K562 (cell line): ENCODE measurements around the gene SLC22A12. TPM values are rescaled to one million over a fixed set of nuclear protein-coding genes. Genes with fewer than 3 reads are reported as not detected.

ENCODE experiments used
- ATAC-seq: fragments of 200-7000 bp; cut with Tn5 transposase; 3 replicates; pipeline ENCODE4 v1.9.1; 2020; ENCODE audit warnings: moderate library complexity
- BruUV-seq: library from RNA; stranded (reverse); fragments of 400-500 nt; replicated peaks from 2 replicates; lab custom pipeline; 2021; lab: Mats Ljungman, UMichigan
- CTCF ChIA-PET: fragments of 300-600 bp; formaldehyde crosslinking; extraction: SDS; loops from one replicate; lab custom pipeline; 2021; ENCODE audit warnings: low intra/inter-chr PET ratio; lab: Yijun Ruan, JAX
- POLR2A ChIA-PET: fragments of 300-600, 350-650 bp; sonication (Branson Sonifier 250); formaldehyde crosslinking; extraction: SDS; loops from one replicate; lab custom pipeline; 2021; ENCODE audit warnings: antibody characterized with exemption, inconsistent platforms; lab: Yijun Ruan, JAX
- DNase-seq, 4 experiments: peaks; one replicate each; pipeline versions ENCODE4 v3.0.0 to v3.0.0-alpha.2; 2011 to 2018; ENCODE audit warnings: low spot score in 3 of 4, mixed read lengths in 3 of 4; ENCODE audit errors: extremely low read depth in 1 of 4
- FAIRE-seq: peaks from 2 replicates; lab custom pipeline; 2011; peaks lifted over from hg19 to GRCh38; lab: Jason Lieb, UNC
- H2AFZ ChIP-seq: 2 replicates; pipeline ENCODE4 v1.6.0; 2011; ENCODE audit warnings: low read depth, low read length, control low read depth, inconsistent platforms
- H3K27ac ChIP-seq: fragments of 200-600 bp; 3 replicates; pipeline ENCODE4 v1.8.0; 2011; ENCODE audit warnings: low read depth, mild to moderate bottlenecking, control low read depth, inconsistent platforms, low read length, moderate library complexity, mixed read lengths; ENCODE audit errors: extremely low read depth
- H3K27me3 ChIP-seq, 2 experiments: fragments of 300-600 bp in 1 of 2; 2 replicates in 1 of 2; 3 replicates in 1 of 2; pipeline versions ENCODE4 v1.6.0 to v1.8.0; 2011; ENCODE audit warnings: inconsistent platforms in 2 of 2, low read length in 2 of 2, mild to moderate bottlenecking in 1 of 2, mixed read lengths in 1 of 2, moderate library complexity in 1 of 2; ENCODE audit not compliant: control insufficient read depth in 2 of 2, insufficient read depth in 2 of 2
- H3K36me3 ChIP-seq: fragments of 300-600 bp; 3 replicates; pipeline ENCODE4 v1.8.0; 2011; ENCODE audit warnings: mild to moderate bottlenecking, low read length, inconsistent platforms; ENCODE audit not compliant: control insufficient read depth, insufficient read depth
- H3K4me1 ChIP-seq, 2 experiments: fragments of 200-600 bp in 1 of 2; replicated peaks in 1 of 2; 2 replicates in 1 of 2; 3 replicates in 1 of 2; pipeline versions ENCODE4 v1.5.1 to v1.8.0; 2011; ENCODE audit warnings: inconsistent platforms in 2 of 2, low read length in 2 of 2, mild to moderate bottlenecking in 1 of 2, mixed read lengths in 1 of 2, moderate library complexity in 1 of 2; ENCODE audit not compliant: control insufficient read depth in 2 of 2, insufficient read depth in 2 of 2
- H3K4me2 ChIP-seq: 2 replicates; pipeline ENCODE4 v1.6.1; 2011; ENCODE audit warnings: low read length, control low read depth, inconsistent platforms, mixed read lengths; ENCODE audit not compliant: insufficient read depth
- H3K4me3 ChIP-seq: fragments of 200-600 bp; sonication (generic), shearing (Covaris generic); 2 replicates; pipeline ENCODE4 v1.5.1; 2016; ENCODE audit warnings: control low read depth, inconsistent platforms
- H3K79me2 ChIP-seq: fragments of 200-600 bp; 3 replicates; pipeline ENCODE4 v1.8.0; 2011; ENCODE audit warnings: low read length, inconsistent platforms; ENCODE audit not compliant: control insufficient read depth, insufficient read depth
- H3K9ac ChIP-seq, 2 experiments: 2 replicates each; pipeline versions ENCODE4 v1.6.0 to v1.6.1; 2011; ENCODE audit warnings: low read depth in 2 of 2, low read length in 2 of 2, control low read depth in 1 of 2, inconsistent platforms in 1 of 2, mild to moderate bottlenecking in 1 of 2, mixed read lengths in 1 of 2; ENCODE audit not compliant: insufficient read depth in 1 of 2
- H3K9me1 ChIP-seq: one replicate; pipeline ENCODE4 v1.6.0; 2011; ENCODE audit warnings: inconsistent platforms, mild to moderate bottlenecking, low read length, moderate library complexity; ENCODE audit not compliant: control insufficient read depth, insufficient read depth
- H3K9me3 ChIP-seq: replicated peaks from 2 replicates; pipeline ENCODE4 v1.5.1; 2011; ENCODE audit warnings: low read depth, low read length, inconsistent platforms; ENCODE audit not compliant: control insufficient read depth, insufficient read depth
- H4K20me1 ChIP-seq: replicated peaks from 2 replicates; pipeline ENCODE4 v1.6.1; 2011; ENCODE audit warnings: low read length, inconsistent platforms, mixed read lengths; ENCODE audit not compliant: control insufficient read depth, insufficient read depth
- ATF7 ChIP-seq: fragments of 450-650 bp; IDR thresholded peaks from 2 replicates; pipeline ENCODE4 v1.7.1; 2014; ENCODE audit warnings: mild to moderate bottlenecking, moderate library complexity
- HOMEZ ChIP-seq: fragments of 250-450 bp; sonication (Bioruptor Pico); IDR thresholded peaks from 2 replicates; pipeline ENCODE4 v1.4.0; 2020; ENCODE audit warnings: mild to moderate bottlenecking, moderate library complexity
- MAFF ChIP-seq: IDR thresholded peaks from 2 replicates; pipeline ENCODE4 v1.6.1; 2012; ENCODE audit warnings: low read length, improper control_type of control experiment
- NEUROD1 ChIP-seq: fragments of 150-350 bp; IDR thresholded peaks from 2 replicates; pipeline ENCODE4 v1.6.1; 2014; ENCODE audit warnings: borderline replicate concordance, low read length, low read depth; ENCODE audit not compliant: partially characterized antibody
- NR4A1 ChIP-seq, 2 experiments: fragments of 250-450 bp in 1 of 2; fragments of 450-650 bp in 1 of 2; sonication (Bioruptor Pico) in 1 of 2; IDR thresholded peaks; 2 replicates each; pipeline versions ENCODE4 v1.4.0 to v1.6.1; 2016 to 2020; ENCODE audit warnings: mild to moderate bottlenecking in 2 of 2, missing compliant biosample characterization in 1 of 2, missing genetic modification characterization in 1 of 2, moderate library complexity in 1 of 2
- SOX6 ChIP-seq: fragments of 450-650 bp; IDR thresholded peaks from 2 replicates; pipeline ENCODE4 v1.6.1; 2014; ENCODE audit warnings: mild to moderate bottlenecking
- TEAD4 ChIP-seq, 2 experiments: sonication (generic) in 1 of 2; formaldehyde crosslinking in 1 of 2; IDR thresholded peaks; 2 replicates each; pipeline versions ENCODE4 v1.6.1 to v1.8.0; 2012 to 2022; ENCODE audit warnings: borderline replicate concordance in 1 of 2, inconsistent platforms in 1 of 2, low read length in 1 of 2, mild to moderate bottlenecking in 1 of 2, missing genetic modification reagents in 1 of 2
- ZNF133 ChIP-seq: fragments of 250-450 bp; sonication (Bioruptor Pico); IDR thresholded peaks from 2 replicates; pipeline ENCODE4 v1.4.0; 2020; ENCODE audit warnings: mild to moderate bottlenecking
- ZNF740 ChIP-seq, 3 experiments: fragments of 200-800 bp in 1 of 3; sonication (Bioruptor generic) in 1 of 3; sonication (generic) in 1 of 3; formaldehyde crosslinking in 1 of 3; IDR thresholded peaks; 2 replicates each; pipeline versions ENCODE4 v1.6.1 to v1.8.0; 2016 to 2022; ENCODE audit warnings: mild to moderate bottlenecking in 2 of 3, missing compliant biosample characterization in 2 of 3, missing genetic modification characterization in 2 of 3, missing genetic modification reagents in 1 of 3
- WGBS: fragments of 100-300 bp; shearing (Covaris generic); methylation state at CpG from one replicate; pipeline ENCODE4 v1.1.6; 2016; ENCODE audit warnings: low coverage, mixed read lengths; ENCODE audit not compliant: insufficient coverage; ENCODE audit errors: missing lambda C conversion rate; 5-methylcytosine and 5-hydroxymethylcytosine counted together
- in situ Hi-C: fragments of 300-500 bp; cut with MboI; formaldehyde crosslinking; loops from 4 replicates; pipeline ENCODE4 v1.15.0; 2018; ENCODE audit warnings: inconsistent platforms, mixed read lengths
- intact Hi-C: fragments of 100-400 bp; cut with micrococcal nuclease; formaldehyde crosslinking; loops from 2 replicates; pipeline ENCODE4 v1.14.2; 2022
- polyA plus RNA-seq, 8 experiments: library from polyadenylated mRNA; depleted of rRNA in 4 of 8; stranded (reverse) in 5 of 8; unstranded in 3 of 8; fragments of >200 nt; fragmentation: Nextera tagmentation in 2 of 8; fragmentation: Illumina TruSeq in 1 of 8; extraction: Ambion mirVana in 2 of 8; extraction: Trizol in 1 of 8; gene quantifications; 2 replicates each; pipeline versions ENCODE4 v1.2.1 to v1.2.3, GENCODE V29; 2011 to 2014; ENCODE audit warnings: inconsistent platforms in 1 of 8, missing spikeins in 1 of 8
- total RNA-seq, 7 experiments: library from RNA; depleted of rRNA in 6 of 7; stranded (reverse); fragments of >200 nt in 6 of 7; fragmentation: Illumina TruSeq in 2 of 7; extraction: Trizol in 2 of 7; gene quantifications; 2 replicates each; pipeline versions ENCODE4 v1.2.1 to v1.2.3, GENCODE V29; 2011 to 2021; ENCODE audit warnings: low replicate concordance in 1 of 7
- TF ChIP-seq, protein P1 (sequence below): sonication (generic); formaldehyde crosslinking; IDR thresholded peaks from 2 replicates; pipeline ENCODE4 v1.8.0; 2022; ENCODE audit warnings: mild to moderate bottlenecking, missing genetic modification reagents
- TF ChIP-seq, protein P2 (sequence below): sonication (generic); formaldehyde crosslinking; IDR thresholded peaks from 2 replicates; pipeline ENCODE4 v1.8.1; 2023; ENCODE audit warnings: missing genetic modification reagents, mild to moderate bottlenecking, borderline replicate concordance

Gene SLC22A12
- total and polyA plus RNA-seq, 9 of the 15 experiments (the other 6 are each of a cell fraction or from before 2014, with no cell fraction given) = not detected

- peaks cover 14 to 37% of the 10 kb centered on the region in 2 experiments; a peak in 4 of 5 replicates for H3K27me3 ChIP-seq
- CTCF ChIA-PET = no interaction called here
- no peak overlapping the region for H3K9ac ChIP-seq
- 0 out of 2 replicates have a peak, but pooled peaks cover 5% of the 10 kb centered on the region for H4K20me1 ChIP-seq
- BruUV-seq = no TSS peak
- no peak overlapping the region for H3K4me2 ChIP-seq
- H3K9me3 ChIP-seq = no peaks in the 10 kb centered on the region
- no peak overlapping the region for H3K4me3 ChIP-seq
- intact Hi-C loops (no loop called here), in situ Hi-C loops (no loop called here)
- no peak for ATAC-seq
- H3K36me3 ChIP-seq = no peaks in the 10 kb centered on the region
- H3K4me1 ChIP-seq = peaks cover 9 to 30% of the 10 kb centered on the region in 2 experiments; a peak in 4 of 5 replicates
- no peak overlapping the region for H3K27ac ChIP-seq
- FAIRE-seq = no peak
- WGBS = 19% methylated on average over 14 of the region's 14 CpGs
- no peaks in the 10 kb centered on the region for H3K9me1 ChIP-seq
- H2AFZ ChIP-seq = no peak overlapping the region
- POLR2A ChIA-PET = no interaction called here
- DNase-seq = no peak
- no peaks in the 10 kb centered on the region for H3K79me2 ChIP-seq
- TF ChIP-seq SOX6 = no peak
- no peak for TF ChIP-seq HOMEZ (CRISPR knock-in tag)
- TF ChIP-seq ZNF740 (CRISPR knock-in tag; IDR thresholded peaks at IDR 0.05) = no peak
- no peak for TF ChIP-seq ZNF740 (tag; IDR thresholded peaks at IDR 0.05)
- no peak for TF ChIP-seq NEUROD1
- TF ChIP-seq, protein P1, sequence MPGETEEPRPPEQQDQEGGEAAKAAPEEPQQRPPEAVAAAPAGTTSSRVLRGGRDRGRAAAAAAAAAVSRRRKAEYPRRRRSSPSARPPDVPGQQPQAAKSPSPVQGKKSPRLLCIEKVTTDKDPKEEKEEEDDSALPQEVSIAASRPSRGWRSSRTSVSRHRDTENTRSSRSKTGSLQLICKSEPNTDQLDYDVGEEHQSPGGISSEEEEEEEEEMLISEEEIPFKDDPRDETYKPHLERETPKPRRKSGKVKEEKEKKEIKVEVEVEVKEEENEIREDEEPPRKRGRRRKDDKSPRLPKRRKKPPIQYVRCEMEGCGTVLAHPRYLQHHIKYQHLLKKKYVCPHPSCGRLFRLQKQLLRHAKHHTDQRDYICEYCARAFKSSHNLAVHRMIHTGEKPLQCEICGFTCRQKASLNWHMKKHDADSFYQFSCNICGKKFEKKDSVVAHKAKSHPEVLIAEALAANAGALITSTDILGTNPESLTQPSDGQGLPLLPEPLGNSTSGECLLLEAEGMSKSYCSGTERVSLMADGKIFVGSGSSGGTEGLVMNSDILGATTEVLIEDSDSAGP (CRISPR knock-in tag) = no peak
- TF ChIP-seq NR4A1 (CRISPR knock-in tag; IDR thresholded peaks at IDR 0.05) = no peak
- no peak for TF ChIP-seq NR4A1 (tag; IDR thresholded peaks at IDR 0.05)
- TF ChIP-seq ATF7 = no peak
- TF ChIP-seq MAFF = no peak
- TF ChIP-seq TEAD4 (IDR thresholded peaks at IDR 0.05; ENCODE audit: low read length) = no peak
- no peak for TF ChIP-seq TEAD4 (CRISPR knock-in tag; IDR thresholded peaks at IDR 0.05; ENCODE audit: borderline replicate concordance)
- TF ChIP-seq, protein P2, sequence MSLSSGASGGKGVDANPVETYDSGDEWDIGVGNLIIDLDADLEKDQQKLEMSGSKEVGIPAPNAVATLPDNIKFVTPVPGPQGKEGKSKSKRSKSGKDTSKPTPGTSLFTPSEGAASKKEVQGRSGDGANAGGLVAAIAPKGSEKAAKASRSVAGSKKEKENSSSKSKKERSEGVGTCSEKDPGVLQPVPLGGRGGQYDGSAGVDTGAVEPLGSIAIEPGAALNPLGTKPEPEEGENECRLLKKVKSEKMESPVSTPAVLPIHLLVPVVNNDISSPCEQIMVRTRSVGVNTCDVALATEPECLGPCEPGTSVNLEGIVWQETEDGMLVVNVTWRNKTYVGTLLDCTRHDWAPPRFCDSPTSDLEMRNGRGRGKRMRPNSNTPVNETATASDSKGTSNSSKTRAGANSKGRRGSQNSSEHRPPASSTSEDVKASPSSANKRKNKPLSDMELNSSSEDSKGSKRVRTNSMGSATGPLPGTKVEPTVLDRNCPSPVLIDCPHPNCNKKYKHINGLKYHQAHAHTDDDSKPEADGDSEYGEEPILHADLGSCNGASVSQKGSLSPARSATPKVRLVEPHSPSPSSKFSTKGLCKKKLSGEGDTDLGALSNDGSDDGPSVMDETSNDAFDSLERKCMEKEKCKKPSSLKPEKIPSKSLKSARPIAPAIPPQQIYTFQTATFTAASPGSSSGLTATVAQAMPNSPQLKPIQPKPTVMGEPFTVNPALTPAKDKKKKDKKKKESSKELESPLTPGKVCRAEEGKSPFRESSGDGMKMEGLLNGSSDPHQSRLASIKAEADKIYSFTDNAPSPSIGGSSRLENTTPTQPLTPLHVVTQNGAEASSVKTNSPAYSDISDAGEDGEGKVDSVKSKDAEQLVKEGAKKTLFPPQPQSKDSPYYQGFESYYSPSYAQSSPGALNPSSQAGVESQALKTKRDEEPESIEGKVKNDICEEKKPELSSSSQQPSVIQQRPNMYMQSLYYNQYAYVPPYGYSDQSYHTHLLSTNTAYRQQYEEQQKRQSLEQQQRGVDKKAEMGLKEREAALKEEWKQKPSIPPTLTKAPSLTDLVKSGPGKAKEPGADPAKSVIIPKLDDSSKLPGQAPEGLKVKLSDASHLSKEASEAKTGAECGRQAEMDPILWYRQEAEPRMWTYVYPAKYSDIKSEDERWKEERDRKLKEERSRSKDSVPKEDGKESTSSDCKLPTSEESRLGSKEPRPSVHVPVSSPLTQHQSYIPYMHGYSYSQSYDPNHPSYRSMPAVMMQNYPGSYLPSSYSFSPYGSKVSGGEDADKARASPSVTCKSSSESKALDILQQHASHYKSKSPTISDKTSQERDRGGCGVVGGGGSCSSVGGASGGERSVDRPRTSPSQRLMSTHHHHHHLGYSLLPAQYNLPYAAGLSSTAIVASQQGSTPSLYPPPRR = no peak
- TF ChIP-seq ZNF133 = no peak
Measured at GRCh38 chr11:64558065-64558745, 32.8 kb upstream of the SLC22A12 start.
